ENCODE measurements around the gene AGK.

DNA sequence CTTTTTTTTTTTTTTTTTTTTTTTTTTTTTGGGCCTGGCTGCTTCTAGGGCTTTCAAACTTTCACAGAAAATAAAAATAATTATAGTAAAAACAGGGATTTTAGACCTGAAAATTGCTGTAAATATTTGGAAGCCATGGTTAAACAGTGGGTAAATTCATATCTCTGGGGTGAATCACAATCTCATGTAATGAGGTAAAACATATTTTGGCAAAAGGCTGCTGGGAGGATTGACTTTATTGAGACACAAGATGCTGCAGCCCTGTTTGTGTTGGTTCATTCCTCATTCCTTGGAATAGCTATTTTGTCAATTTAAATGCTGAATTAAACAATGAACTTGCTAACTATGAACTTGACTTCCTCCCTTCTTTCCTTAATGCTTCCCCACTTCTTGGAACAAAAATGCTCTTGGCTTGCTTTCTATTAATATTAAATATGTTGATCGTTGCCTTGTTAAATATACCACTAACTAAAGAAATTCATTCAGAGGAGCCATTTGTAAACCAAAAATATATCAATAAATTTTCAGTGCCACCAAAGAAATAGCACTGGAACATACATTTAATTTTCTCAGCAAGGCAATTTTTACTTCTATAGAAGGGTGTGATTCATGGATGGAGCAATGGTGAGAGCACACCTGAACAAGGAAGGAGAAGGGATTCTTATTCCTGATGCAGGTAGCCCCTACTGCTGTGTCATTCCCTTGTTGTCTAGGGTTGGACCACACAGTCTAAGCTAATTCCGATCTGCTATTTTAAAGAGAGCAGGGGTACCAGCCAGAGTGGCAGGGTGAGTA, 24.6 kb downstream of the AGK start:
- TF ChIP-seq, protein P1, sequence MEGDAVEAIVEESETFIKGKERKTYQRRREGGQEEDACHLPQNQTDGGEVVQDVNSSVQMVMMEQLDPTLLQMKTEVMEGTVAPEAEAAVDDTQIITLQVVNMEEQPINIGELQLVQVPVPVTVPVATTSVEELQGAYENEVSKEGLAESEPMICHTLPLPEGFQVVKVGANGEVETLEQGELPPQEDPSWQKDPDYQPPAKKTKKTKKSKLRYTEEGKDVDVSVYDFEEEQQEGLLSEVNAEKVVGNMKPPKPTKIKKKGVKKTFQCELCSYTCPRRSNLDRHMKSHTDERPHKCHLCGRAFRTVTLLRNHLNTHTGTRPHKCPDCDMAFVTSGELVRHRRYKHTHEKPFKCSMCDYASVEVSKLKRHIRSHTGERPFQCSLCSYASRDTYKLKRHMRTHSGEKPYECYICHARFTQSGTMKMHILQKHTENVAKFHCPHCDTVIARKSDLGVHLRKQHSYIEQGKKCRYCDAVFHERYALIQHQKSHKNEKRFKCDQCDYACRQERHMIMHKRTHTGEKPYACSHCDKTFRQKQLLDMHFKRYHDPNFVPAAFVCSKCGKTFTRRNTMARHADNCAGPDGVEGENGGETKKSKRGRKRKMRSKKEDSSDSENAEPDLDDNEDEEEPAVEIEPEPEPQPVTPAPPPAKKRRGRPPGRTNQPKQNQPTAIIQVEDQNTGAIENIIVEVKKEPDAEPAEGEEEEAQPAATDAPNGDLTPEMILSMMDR (IDR thresholded peaks at IDR 0.05), result no peak
- TF ChIP-seq POLR2AphosphoS5 (IDR thresholded peaks at IDR 0.05) (no peak), POLR2A (IDR thresholded peaks at IDR 0.05) (no peak), EP300 (IDR thresholded peaks at IDR 0.05) (no peak)
